IMR-90 (cell line): ENCODE measurements around the gene ACSBG1. TPM values are rescaled to one million over a fixed set of nuclear protein-coding genes. Genes with fewer than 3 reads are reported as not detected.

ENCODE experiments used
- ATAC-seq: fragments of 200-7000 bp; cut with Tn5 transposase; 2 replicates; pipeline ENCODE4 v1.9.1; 2020; ENCODE audit warnings: low read depth, mild to moderate bottlenecking, moderate library complexity
- BruUV-seq: library from RNA; stranded (reverse); fragments of 400-500 nt; replicated peaks from 2 replicates; lab custom pipeline; 2021; lab: Mats Ljungman, UMichigan
- CTCF ChIA-PET: fragments of 300-600 bp; formaldehyde crosslinking; extraction: SDS; loops from one replicate; lab custom pipeline; 2021; ENCODE audit warnings: antibody characterized with exemption; lab: Yijun Ruan, JAX
- POLR2A ChIA-PET: fragments of 300-600 bp; sonication (Branson Sonifier 250); formaldehyde crosslinking; loops from one replicate; lab custom pipeline; 2022; ENCODE audit warnings: antibody characterized with exemption; ENCODE audit not compliant: unreplicated experiment; lab: Charles Lee
- DNase-seq: peaks from one replicate; pipeline ENCODE4 v3.0.0; 2013
- H2AFZ ChIP-seq: replicated peaks from 2 replicates; pipeline ENCODE3; 2013; ENCODE audit warnings: low read length, mild to moderate bottlenecking; ENCODE audit not compliant: poor library complexity
- H2AK5ac ChIP-seq: 2 replicates; pipeline ENCODE4 v1.6.1; 2013; ENCODE audit warnings: low read depth, low read length, inconsistent platforms
- H2AK9ac ChIP-seq: replicated peaks from 2 replicates; pipeline ENCODE3; 2013; ENCODE audit warnings: mild to moderate bottlenecking, low read depth, low read length, moderate library complexity; ENCODE audit not compliant: poor library complexity
- H2BK120ac ChIP-seq: 2 replicates; pipeline ENCODE4 v1.6.1; 2013; ENCODE audit warnings: low read depth, low read length, inconsistent platforms
- H2BK15ac ChIP-seq: 3 replicates; pipeline ENCODE4 v1.6.1; 2013; ENCODE audit warnings: low read depth, low read length, inconsistent platforms
- H2BK20ac ChIP-seq: 2 replicates; pipeline ENCODE4 v1.6.1; 2013; ENCODE audit warnings: low read depth, mild to moderate bottlenecking, inconsistent platforms, low read length, moderate library complexity
- H2BK5ac ChIP-seq: 2 replicates; pipeline ENCODE4 v1.6.1; 2013; ENCODE audit warnings: mild to moderate bottlenecking, low read depth, low read length, inconsistent platforms; ENCODE audit not compliant: poor library complexity, severe bottlenecking
- H3K14ac ChIP-seq: replicated peaks from 2 replicates; pipeline ENCODE4 v1.6.1; 2013; ENCODE audit warnings: low read depth, low read length, inconsistent platforms
- H3K18ac ChIP-seq: 2 replicates; pipeline ENCODE4 v1.6.1; 2013; ENCODE audit warnings: low read depth, low read length, control low read depth
- H3K23ac ChIP-seq: 2 replicates; pipeline ENCODE4 v1.6.1; 2013; ENCODE audit warnings: low read depth, low read length, inconsistent platforms
- H3K27ac ChIP-seq: 2 replicates; pipeline ENCODE4 v1.5.1; 2013; ENCODE audit warnings: mild to moderate bottlenecking, control low read depth, low read length; ENCODE audit not compliant: insufficient read depth
- H3K27me3 ChIP-seq: 2 replicates; pipeline ENCODE4 v1.6.1; 2013; ENCODE audit warnings: low read length; ENCODE audit not compliant: control insufficient read depth, insufficient read depth
- H3K36me3 ChIP-seq: 2 replicates; pipeline ENCODE4 v1.6.1; 2013; ENCODE audit warnings: low read length, mixed read lengths; ENCODE audit not compliant: control insufficient read depth, insufficient read depth
- H3K4ac ChIP-seq: 2 replicates; pipeline ENCODE4 v1.6.1; 2013; ENCODE audit warnings: low read depth, low read length, inconsistent platforms
- H3K4me1 ChIP-seq: 2 replicates; pipeline ENCODE4 v1.6.1; 2013; ENCODE audit warnings: low read length, mixed read lengths; ENCODE audit not compliant: control insufficient read depth, insufficient read depth
- H3K4me2 ChIP-seq: 2 replicates; pipeline ENCODE4 v1.6.1; 2013; ENCODE audit warnings: low read depth, mild to moderate bottlenecking, control low read depth, low read length, moderate library complexity
- H3K4me3 ChIP-seq: 2 replicates; pipeline ENCODE4 v1.5.1; 2013; ENCODE audit warnings: low read depth, mild to moderate bottlenecking, control low read depth, low read length, moderate library complexity; ENCODE audit not compliant: insufficient read depth
- H3K56ac ChIP-seq: 2 replicates; pipeline ENCODE4 v1.6.1; 2013; ENCODE audit warnings: low read length, inconsistent platforms; ENCODE audit not compliant: insufficient read depth; ENCODE audit errors: extremely low read depth
- H3K79me1 ChIP-seq, 2 experiments: 2 replicates each; pipeline ENCODE4 v1.6.1; 2013; ENCODE audit warnings: low read length in 2 of 2, inconsistent platforms in 1 of 2, low read depth in 1 of 2
- H3K9ac ChIP-seq: 2 replicates; pipeline ENCODE4 v1.6.1; 2013; ENCODE audit warnings: low read depth, low read length, control low read depth
- H3K9me1 ChIP-seq: 2 replicates; pipeline ENCODE4 v1.6.1; 2013; ENCODE audit warnings: low read length, inconsistent platforms; ENCODE audit not compliant: insufficient read depth
- H3K9me3 ChIP-seq: 2 replicates; pipeline ENCODE4 v1.6.1; 2013; ENCODE audit warnings: low read length; ENCODE audit not compliant: control insufficient read depth, insufficient read depth
- H4K20me1 ChIP-seq: 2 replicates; pipeline ENCODE4 v1.6.1; 2013; ENCODE audit warnings: low read length, inconsistent platforms; ENCODE audit not compliant: insufficient read depth
- H4K5ac ChIP-seq: 2 replicates; pipeline ENCODE4 v1.6.1; 2013; ENCODE audit warnings: mild to moderate bottlenecking, low read depth, low read length, control low read depth
- H4K8ac ChIP-seq, 2 experiments: 2 replicates each; pipeline ENCODE4 v1.6.1; 2013; ENCODE audit warnings: low read depth in 2 of 2, low read length in 2 of 2, control low read depth in 1 of 2, inconsistent platforms in 1 of 2
- H4K91ac ChIP-seq: 2 replicates; pipeline ENCODE4 v1.6.1; 2013; ENCODE audit warnings: low read depth, low read length, inconsistent platforms; ENCODE audit not compliant: insufficient read depth
- BHLHE40 ChIP-seq: fragments of 150-350 bp; IDR thresholded peaks from 2 replicates; pipeline ENCODE4 v1.6.1; 2016; ENCODE audit warnings: mild to moderate bottlenecking, low read depth, low read length
- CHD1 ChIP-seq: IDR thresholded peaks from 2 replicates; pipeline ENCODE4 v1.6.1; 2012; ENCODE audit warnings: low read depth, low read length, improper control_type of control experiment
- FOS ChIP-seq: fragments of 150-350 bp; IDR thresholded peaks from 2 replicates; pipeline ENCODE4 v1.6.1; 2016; ENCODE audit warnings: low read depth, low read length
- MAZ ChIP-seq: IDR thresholded peaks from 2 replicates; pipeline ENCODE4 v1.6.1; 2012; ENCODE audit warnings: low read depth, mild to moderate bottlenecking, low read length, improper control_type of control experiment, moderate library complexity, borderline replicate concordance
- MXI1 ChIP-seq: IDR thresholded peaks from 2 replicates; pipeline ENCODE4 v1.6.1; 2012; ENCODE audit warnings: low read depth, mild to moderate bottlenecking, low read length, moderate library complexity, borderline replicate concordance
- NFE2L2 ChIP-seq: fragments of 150-350 bp; IDR thresholded peaks from 2 replicates; pipeline ENCODE4 v1.6.1; 2016; ENCODE audit warnings: low read depth, mild to moderate bottlenecking, low read length
- RAD21 ChIP-seq: IDR thresholded peaks from 2 replicates; pipeline ENCODE4 v1.6.1; 2012; ENCODE audit warnings: low read length, improper control_type of control experiment
- SMC3 ChIP-seq: fragments of 150-350 bp; IDR thresholded peaks from 2 replicates; pipeline ENCODE4 v1.6.1; 2016; ENCODE audit warnings: low read depth, mild to moderate bottlenecking, antibody characterized with exemption, low read length, moderate library complexity
- USF2 ChIP-seq: fragments of 150-350 bp; IDR thresholded peaks from 2 replicates; pipeline ENCODE4 v1.6.1; 2017; ENCODE audit warnings: mild to moderate bottlenecking, antibody characterized with exemption, low read length, low read depth
- WGBS, 2 experiments: methylation state at CpG; one replicate each; pipeline versions ENCODE4 v1.1.5 to v1.1.7; 2013; ENCODE audit warnings: missing lambda C conversion rate in 2 of 2; ENCODE audit not compliant: insufficient read length in 1 of 2; ENCODE audit errors: extremely low coverage in 2 of 2; 5-methylcytosine and 5-hydroxymethylcytosine counted together
- dilution Hi-C: fragments of 300-500 bp; cut with HindIII; formaldehyde crosslinking; loops from one replicate; pipeline ENCODE4 v1.14.3; 2018; ENCODE audit warnings: low sequenced_read_pairs; ENCODE audit not compliant: unreplicated experiment
- in situ Hi-C: fragments of 300-500 bp; cut with MboI; formaldehyde crosslinking; loops from 3 replicates; pipeline ENCODE4 v1.14.3; 2019; ENCODE audit warnings: low sequenced_read_pairs, inconsistent platforms, mixed read lengths
- intact Hi-C: fragments of 100-400 bp; cut with micrococcal nuclease; formaldehyde crosslinking; loops from 2 replicates; pipeline ENCODE4 v1.10.0; 2022
- polyA plus RNA-seq, 3 experiments: library from polyadenylated mRNA; depleted of rRNA; stranded (reverse); fragments of >200 nt; gene quantifications; 2 replicates each; pipeline ENCODE4 v1.2.3, GENCODE V29; 2012; ENCODE audit warnings: low replicate concordance in 1 of 3
- total RNA-seq: library from RNA; depleted of rRNA; stranded (reverse); fragments of >200 nt; gene quantifications from 2 replicates; pipeline ENCODE4 v1.2.3, GENCODE V29; 2012

Gene ACSBG1
- total and polyA plus RNA-seq, 2 of the 4 experiments (the other 2 are of a cell fraction): 0.02 TPM; not detected in 1

GRCh38 chr15:78257681-78258080 lies 23.3 kb upstream of the ACSBG1 start:
- H2BK20ac ChIP-seq: no peak overlapping the region
- H3K9me1 ChIP-seq: no peaks in the 10 kb centered on the region
- H3K4me2 ChIP-seq: no peak overlapping the region
- in situ Hi-C loops: no loop called here
- H3K27me3 ChIP-seq: peaks cover 18% of the 10 kb centered on the region
- H3K4ac ChIP-seq: no peak overlapping the region
- H2AK5ac ChIP-seq: no peak overlapping the region
- no peak overlapping the region for H3K9ac ChIP-seq
- intact Hi-C loops: no loop called here
- H3K56ac ChIP-seq: no peak overlapping the region
- H3K23ac ChIP-seq: no peak overlapping the region
- no peaks in the 10 kb centered on the region for H3K9me3 ChIP-seq
- no peak overlapping the region for H2BK15ac ChIP-seq
- no peak overlapping the region for H4K5ac ChIP-seq
- H2BK5ac ChIP-seq: no peak overlapping the region
- ATAC-seq: no peak
- DNase-seq: no peak
- H3K14ac ChIP-seq: no peak overlapping the region
- no peak overlapping the region for H2BK120ac ChIP-seq
- WGBS, 2 experiments: no CpG with 5 or more reads among the region's 3 CpGs
- TF ChIP-seq FOS (no peak), USF2 (no peak), MXI1 (no peak), SMC3 (no peak), BHLHE40 (no peak), NFE2L2 (no peak), MAZ (no peak), RAD21 (no peak), CHD1 (no peak)
- POLR2A ChIA-PET: no interaction called here
- no TSS peak for BruUV-seq
- no peak overlapping the region for H3K4me3 ChIP-seq
- H3K79me1 ChIP-seq: no peaks in the 10 kb centered on the region
- no peak overlapping the region for H4K91ac ChIP-seq
- H4K20me1 ChIP-seq: no peaks in the 10 kb centered on the region
- no peak overlapping the region for H4K8ac ChIP-seq
- H2AFZ ChIP-seq: no peak overlapping the region
- no peak overlapping the region for H3K27ac ChIP-seq
- no peaks in the 10 kb centered on the region for H3K36me3 ChIP-seq
- CTCF ChIA-PET: no interaction called here
- H3K18ac ChIP-seq: no peak overlapping the region
- H2AK9ac ChIP-seq: no peak overlapping the region
- H3K4me1 ChIP-seq: no peaks in the 10 kb centered on the region
- dilution Hi-C loops: no loop called here
